ENCODE data around the gene ADAMTS14. TPM values are rescaled to one million over a fixed set of nuclear protein-coding genes. Genes with fewer than 3 reads are reported as not detected.

ADAMTS14 gene
- total RNA-seq, 1 donor from 2014 or later, result 0.19 TPM

GRCh38 chr10:70723771-70724170, 51.5 kb downstream of the ADAMTS14 start:
- no peak overlapping the region for H3K4me3 Mint-ChIP-seq
- no peak for DNase-seq (ENCODE audit: low read depth, low spot score)
- no peaks in the 10 kb centered on the region for H3K27me3 Mint-ChIP-seq (ENCODE audit: low read depth)
- TF ChIP-seq, protein P1, sequence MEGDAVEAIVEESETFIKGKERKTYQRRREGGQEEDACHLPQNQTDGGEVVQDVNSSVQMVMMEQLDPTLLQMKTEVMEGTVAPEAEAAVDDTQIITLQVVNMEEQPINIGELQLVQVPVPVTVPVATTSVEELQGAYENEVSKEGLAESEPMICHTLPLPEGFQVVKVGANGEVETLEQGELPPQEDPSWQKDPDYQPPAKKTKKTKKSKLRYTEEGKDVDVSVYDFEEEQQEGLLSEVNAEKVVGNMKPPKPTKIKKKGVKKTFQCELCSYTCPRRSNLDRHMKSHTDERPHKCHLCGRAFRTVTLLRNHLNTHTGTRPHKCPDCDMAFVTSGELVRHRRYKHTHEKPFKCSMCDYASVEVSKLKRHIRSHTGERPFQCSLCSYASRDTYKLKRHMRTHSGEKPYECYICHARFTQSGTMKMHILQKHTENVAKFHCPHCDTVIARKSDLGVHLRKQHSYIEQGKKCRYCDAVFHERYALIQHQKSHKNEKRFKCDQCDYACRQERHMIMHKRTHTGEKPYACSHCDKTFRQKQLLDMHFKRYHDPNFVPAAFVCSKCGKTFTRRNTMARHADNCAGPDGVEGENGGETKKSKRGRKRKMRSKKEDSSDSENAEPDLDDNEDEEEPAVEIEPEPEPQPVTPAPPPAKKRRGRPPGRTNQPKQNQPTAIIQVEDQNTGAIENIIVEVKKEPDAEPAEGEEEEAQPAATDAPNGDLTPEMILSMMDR (conservative IDR thresholded peaks at IDR 0.05), result no peak
- H3K4me1 Mint-ChIP-seq, result no peaks in the 10 kb centered on the region
- no peaks in the 10 kb centered on the region for H3K9me3 Mint-ChIP-seq
- no peak overlapping the region for H3K27ac Mint-ChIP-seq (ENCODE audit: unreplicated experiment)
- H3K36me3 Mint-ChIP-seq (ENCODE audit: low read depth), result no peaks in the 10 kb centered on the region

GRCh38 chr10:70726909-70727495, 54.7 kb downstream of the ADAMTS14 start:
- no peaks in the 10 kb centered on the region for H3K36me3 Mint-ChIP-seq (ENCODE audit: low read depth)
- no peak for DNase-seq (ENCODE audit: low read depth, low spot score)
- H3K27ac Mint-ChIP-seq (ENCODE audit: unreplicated experiment), result no peak overlapping the region
- H3K27me3 Mint-ChIP-seq (ENCODE audit: low read depth), result no peaks in the 10 kb centered on the region
- H3K4me1 Mint-ChIP-seq, result no peaks in the 10 kb centered on the region
- H3K4me3 Mint-ChIP-seq, result no peak overlapping the region
- H3K9me3 Mint-ChIP-seq, result no peaks in the 10 kb centered on the region
- TF ChIP-seq, protein P1 (conservative IDR thresholded peaks at IDR 0.05), result no peak

DNA sequence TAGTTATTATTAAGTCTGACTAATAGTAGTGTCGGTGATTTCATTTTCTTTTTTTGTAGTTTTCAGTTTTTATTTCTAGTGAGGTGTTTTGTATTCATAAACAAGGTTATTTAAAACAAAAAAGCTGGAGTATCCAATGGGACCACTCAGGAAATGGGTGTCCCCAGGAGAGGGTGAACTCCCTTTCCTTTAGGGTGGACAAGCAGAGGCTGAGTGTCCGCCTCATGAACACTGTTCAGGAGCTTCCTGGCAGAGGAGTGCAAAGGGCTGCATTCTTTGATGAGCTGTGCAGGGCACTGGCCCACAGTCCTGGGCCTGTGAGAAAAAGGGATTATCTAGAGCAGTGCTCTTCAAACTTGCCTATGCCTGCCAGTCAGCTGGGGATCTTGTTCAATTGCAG, 56.0 kb downstream of the ADAMTS14 start:
- no peaks in the 10 kb centered on the region for H3K27me3 Mint-ChIP-seq (ENCODE audit: low read depth)
- TF ChIP-seq, protein P1 (conservative IDR thresholded peaks at IDR 0.05), result no peak
- no peak overlapping the region for H3K27ac Mint-ChIP-seq (ENCODE audit: unreplicated experiment)
- no peaks in the 10 kb centered on the region for H3K9me3 Mint-ChIP-seq
- no peak overlapping the region for H3K4me3 Mint-ChIP-seq
- H3K4me1 Mint-ChIP-seq, result no peaks in the 10 kb centered on the region
- no peak for DNase-seq (ENCODE audit: low read depth, low spot score)
- no peaks in the 10 kb centered on the region for H3K36me3 Mint-ChIP-seq (ENCODE audit: low read depth)

- H3K27ac Mint-ChIP-seq (ENCODE audit: unreplicated experiment), result no peak overlapping the region
- H3K36me3 Mint-ChIP-seq (ENCODE audit: low read depth), result no peaks in the 10 kb centered on the region
- no peaks in the 10 kb centered on the region for H3K9me3 Mint-ChIP-seq
- no peaks in the 10 kb centered on the region for H3K27me3 Mint-ChIP-seq (ENCODE audit: low read depth)
- no peak overlapping the region for H3K4me3 Mint-ChIP-seq
- H3K4me1 Mint-ChIP-seq, result no peaks in the 10 kb centered on the region
- TF ChIP-seq, protein P1 (conservative IDR thresholded peaks at IDR 0.05), result no peak
- no peak for DNase-seq (ENCODE audit: low read depth, low spot score)
Measured at GRCh38 chr10:70729763-70730357, 57.6 kb downstream of the ADAMTS14 start.

- H3K27ac Mint-ChIP-seq (ENCODE audit: unreplicated experiment), result no peak overlapping the region
- H3K36me3 Mint-ChIP-seq (ENCODE audit: low read depth), result no peaks in the 10 kb centered on the region
Measured at GRCh38 chr10:70730955-70731354, 58.6 kb downstream of the ADAMTS14 start.

More at GRCh38 chr10:70730955-70731354, 58.6 kb downstream of the ADAMTS14 start:
- Mint-ChIP-seq H3K4me1 (peaks cover 3% of the 10 kb centered on the region), H3K27me3 (ENCODE audit: low read depth) (no peaks in the 10 kb centered on the region), H3K9me3 (no peaks in the 10 kb centered on the region), H3K4me3 (no peak overlapping the region)
- DNase-seq (ENCODE audit: low read depth, low spot score), result no peak
- TF ChIP-seq, protein P1 (conservative IDR thresholded peaks at IDR 0.05), result no peak

All from neural crest cell (in vitro differentiated cells).